Amygdala (tissue), 56 donors: ENCODE measurements around the gene MACROD2.

Source experiments
- DNase-seq, 56 donors: peaks; one replicate each; lab custom pipeline; 2025; lab: John Stamatoyannopoulos, UW

The MACROD2 gene

DNA sequence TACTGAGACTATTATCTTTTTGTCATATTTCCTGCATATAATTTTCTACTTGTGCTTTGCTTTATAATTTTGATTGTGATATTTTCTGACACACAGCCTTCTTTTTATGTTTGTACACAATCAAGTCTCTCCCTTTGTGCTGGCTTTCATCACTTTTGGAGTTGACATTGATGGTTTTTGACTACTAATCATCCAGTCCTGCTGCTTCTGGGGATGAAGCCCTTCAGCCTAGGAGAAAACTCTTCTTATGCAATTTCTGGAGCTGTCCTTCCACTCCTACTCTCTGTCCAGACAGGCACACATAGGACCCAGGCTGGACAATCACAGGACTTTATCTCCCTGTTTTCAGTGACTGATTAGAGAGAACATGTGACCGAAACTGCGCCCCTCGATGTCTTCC, 2063.0 kb downstream of the MACROD2 start:
- DNase-seq: no peak

DNA sequence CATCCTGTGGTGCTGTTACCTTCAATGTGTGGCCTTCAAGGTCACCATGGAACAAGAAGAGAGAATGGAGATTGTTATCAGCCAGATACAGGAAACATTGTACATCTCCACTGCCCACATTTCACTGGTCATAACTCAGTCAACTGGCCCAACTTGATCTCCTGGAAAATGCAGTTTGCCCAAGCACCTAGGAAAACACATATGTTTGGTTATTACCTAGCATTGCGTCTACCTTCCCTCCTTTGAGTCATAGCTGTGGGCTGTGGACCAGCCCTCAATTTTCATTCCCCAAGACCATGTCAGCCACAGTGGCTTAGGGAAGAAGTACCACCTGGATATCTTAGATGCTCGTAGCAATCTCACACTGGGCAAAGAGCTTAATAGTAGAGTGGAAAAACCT, 2064.5 kb downstream of the MACROD2 start:
- no peak for DNase-seq

DNA sequence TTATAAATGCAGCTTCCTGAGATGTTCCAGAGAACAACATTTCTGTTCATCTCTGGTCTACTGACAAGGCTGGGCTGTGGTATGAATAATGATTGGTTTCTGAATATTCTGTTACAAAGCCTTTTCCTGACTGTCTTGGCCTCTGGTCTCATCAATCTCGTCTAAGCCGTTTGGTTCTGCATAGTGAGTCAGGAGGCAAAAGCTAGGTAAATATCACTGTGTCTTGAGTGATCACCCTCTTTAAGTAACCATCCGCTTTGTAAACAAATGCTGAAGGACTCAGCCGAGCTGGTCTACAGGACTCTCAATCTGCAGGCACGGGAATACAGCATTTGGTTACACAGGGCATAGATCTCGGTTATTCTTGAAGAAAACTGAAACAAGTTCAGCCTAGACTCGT, 2066.0 kb downstream of the MACROD2 start:
- no peak for DNase-seq

DNA sequence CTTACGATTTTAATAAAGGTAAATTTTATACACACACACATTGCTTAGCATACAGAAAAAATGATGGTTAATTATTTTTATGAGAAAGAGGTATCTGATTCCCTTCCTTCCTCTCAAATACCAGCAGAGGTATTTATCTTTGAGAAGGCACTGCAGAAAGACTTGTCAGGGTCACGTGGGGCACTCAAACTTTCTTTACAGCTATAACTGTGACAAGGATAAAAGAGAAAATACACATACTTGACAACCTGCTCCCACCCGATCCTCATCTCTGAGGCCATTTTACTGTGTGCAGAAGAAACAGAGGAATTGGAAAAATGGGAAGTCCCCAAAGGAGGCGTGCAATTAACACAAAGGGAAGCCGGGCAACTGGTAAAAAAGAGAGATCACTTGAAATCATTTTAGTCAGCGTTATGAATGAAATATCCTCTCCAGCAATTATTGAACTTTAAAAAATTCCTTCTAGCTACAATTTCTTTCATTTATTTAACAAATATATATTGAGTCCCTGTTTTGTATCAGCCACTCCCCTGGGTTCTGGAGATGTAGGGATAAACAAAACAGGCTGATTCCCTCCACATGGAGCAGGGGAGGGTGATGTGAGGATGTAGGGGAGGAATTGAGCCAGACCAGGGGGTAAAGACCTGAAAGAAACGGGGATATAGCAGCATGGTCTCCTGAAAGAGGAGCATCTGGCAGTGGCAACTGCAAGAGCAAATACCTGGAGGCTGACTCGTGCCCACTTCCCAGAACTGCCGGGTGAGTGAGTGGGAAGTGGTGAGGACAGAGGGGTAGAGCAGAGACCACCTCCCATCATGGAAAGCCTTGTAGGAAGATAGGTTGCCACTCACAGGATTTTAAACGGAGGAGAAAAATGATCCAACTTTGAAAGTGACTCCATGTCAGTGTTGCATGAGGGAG, 2067.6 kb downstream of the MACROD2 start:
- no peak for DNase-seq

DNA sequence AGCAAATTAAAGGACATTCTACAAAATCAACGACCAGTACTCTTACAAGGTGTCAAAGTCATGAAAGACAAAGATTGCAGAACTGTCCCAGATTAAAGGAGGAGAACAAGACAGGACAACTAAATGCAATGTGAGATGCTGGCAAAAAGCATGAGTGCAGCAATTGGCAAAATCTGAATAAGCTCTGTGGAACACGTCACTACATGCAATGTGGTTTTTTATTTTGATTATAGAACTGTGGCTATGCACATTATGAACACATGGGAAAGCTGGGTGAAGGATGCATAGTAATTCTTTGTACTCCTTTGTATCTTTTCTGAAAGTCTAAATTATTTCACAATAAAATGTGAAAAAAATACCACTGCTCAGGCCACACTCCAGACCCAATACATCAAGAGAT, 2068.6 kb downstream of the MACROD2 start:
- DNase-seq: no peak

DNA sequence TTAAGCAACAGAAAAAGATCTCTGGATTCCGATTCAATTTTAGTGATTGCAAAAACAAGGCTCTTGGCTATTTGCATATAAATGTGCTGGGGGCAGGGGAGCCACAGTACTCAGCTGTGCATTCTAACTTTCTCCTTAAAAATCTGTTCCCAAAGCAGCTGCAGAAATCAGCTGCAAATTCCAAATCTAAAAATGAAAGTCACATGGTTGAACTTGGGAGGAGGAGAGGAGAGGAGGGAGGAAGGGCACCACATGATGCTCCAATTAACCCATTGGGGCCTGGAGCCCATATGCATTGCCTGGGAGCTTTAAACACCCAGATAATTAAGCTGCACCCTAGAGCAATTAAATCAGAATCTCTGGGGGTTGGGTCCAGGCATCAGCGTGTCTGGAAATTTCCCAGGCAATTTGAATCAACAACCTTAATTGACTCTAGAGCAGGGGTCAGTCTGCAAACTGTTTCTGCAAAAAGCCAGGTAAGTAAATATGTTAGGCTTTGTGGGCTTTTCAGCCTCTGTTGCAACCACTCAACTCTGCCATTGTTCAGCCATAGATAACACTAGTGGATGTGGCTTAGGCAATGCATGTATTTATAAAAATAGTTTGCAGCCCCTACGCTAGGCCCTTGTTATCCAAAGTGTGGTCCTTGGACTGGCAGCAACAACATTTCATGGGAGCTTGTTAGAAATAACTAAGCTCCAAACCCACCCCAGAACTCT, 2069.8 kb downstream of the MACROD2 start:
- DNase-seq: peak in 3 of 56 donors; percentile 1 to 9 (median 3)

DNA sequence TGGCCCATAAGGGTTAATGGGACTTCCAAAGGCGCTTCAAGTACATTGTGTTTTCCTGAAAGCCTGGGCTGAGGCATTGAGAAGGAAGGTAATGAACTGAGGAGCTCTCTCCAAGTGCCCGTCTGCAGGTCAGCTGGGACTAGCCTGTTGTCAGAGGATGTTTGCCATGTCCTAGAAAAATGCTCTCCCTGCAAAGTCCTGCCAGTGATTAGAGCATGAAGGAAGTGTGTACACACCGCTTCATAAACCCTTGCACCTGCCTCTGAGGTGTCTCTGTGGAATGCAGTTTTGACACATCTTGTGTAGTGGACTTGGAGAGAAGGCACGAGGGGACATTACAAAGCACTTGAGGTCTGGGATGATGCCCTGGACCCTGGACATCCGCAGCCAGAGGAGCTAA, 2071.3 kb downstream of the MACROD2 start:
- DNase-seq: no peak

DNA sequence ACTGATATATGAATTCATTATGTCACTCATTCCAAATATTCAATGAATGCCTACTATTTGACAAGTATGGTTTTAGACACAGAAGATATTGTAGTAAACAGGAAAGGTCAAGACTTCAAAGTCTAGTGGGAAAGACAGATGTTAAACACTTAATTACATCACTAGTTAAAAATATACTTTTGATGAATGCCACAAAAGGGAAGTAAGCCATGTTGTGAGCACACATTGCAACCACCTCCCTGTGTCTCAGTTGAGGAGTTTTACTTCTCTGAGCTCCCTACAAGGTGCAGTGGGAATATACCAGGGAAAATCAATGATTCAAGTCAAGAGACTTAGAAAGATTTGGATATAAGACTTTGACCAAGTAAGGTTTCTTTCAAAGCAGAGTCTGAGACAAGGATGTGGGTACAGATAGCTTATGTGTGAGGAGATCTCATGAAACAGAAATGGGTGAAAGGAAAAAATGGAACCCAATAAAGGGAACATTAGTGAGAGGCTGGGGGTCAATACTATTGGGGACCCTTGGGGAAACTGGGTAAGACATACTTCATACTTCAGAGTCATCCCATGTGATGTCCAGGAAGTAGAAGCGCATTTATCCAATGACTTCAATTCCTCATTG, 2074.2 kb downstream of the MACROD2 start:
- DNase-seq: no peak

DNA sequence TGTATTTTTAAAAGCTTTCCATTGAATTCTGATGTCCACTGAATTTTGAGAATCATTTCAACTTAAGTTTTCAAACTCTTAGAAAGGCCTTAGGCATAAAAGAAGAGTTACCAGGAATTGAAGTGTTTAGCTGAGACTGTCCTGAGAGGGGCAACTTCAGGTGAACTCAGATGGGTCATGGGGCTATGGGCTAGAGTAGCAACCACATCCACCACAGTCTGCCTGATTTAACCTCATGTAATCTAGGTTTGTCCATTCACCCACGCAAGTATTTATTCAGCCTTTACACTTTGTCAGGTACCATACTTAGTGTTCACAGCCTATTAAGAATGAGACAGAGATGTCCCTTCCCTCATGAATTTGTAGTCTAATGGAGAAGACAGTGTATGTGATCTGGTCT, 2076.9 kb downstream of the MACROD2 start:
- no peak for DNase-seq

DNA sequence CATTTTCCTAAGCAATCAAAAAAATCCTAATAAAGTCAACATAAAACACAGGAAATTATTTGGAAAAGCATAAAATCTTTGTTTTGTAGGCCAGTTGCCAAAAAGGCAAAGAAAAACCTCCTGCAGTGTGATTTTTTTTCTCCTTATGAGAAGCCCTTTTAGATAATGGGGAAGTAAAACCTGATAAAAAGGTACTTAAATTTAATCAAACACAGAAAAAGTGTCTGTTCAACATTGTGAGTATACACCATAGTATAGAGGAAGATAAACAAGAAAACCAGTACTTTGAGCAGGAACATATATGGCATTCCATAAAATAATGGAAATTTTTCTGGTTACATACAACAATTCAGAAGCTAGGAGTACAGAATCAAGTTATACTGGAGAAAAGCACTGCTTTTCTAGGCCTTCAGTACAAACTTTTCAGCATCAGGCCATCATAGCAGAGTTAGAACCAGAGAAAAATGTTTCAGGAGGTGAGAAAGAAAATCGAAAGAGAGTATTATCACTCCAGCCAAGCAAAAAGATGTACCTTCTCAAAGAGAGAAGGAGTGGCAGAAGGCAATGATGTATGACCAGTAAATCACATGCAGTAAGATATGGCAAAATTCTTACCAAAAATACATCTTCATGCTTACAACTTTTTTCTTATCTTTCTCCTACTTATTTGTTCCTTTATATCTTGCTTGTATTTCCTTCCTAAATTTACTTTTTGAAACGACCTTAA, 2083.0 kb downstream of the MACROD2 start:
- no peak for DNase-seq

DNA sequence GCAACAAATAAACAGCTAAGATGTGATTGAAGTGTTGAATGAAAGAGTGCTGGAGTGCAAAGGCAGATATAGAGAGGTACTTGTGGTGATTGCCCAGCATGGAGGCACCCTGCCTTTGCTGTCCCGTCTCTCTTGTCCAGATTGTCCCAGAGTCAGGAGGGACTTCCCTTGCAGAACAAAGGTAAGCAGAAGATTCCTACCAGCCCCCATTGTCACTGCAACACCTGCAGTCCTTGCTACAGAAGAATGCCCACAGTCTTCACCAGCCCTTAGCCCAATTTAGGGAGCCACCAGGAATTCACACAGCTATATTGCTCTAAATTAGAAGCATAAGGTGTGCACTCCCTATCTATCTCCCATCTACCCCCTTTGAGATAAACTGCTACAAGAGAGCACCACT, 2086.1 kb downstream of the MACROD2 start:
- DNase-seq: no peak

DNA sequence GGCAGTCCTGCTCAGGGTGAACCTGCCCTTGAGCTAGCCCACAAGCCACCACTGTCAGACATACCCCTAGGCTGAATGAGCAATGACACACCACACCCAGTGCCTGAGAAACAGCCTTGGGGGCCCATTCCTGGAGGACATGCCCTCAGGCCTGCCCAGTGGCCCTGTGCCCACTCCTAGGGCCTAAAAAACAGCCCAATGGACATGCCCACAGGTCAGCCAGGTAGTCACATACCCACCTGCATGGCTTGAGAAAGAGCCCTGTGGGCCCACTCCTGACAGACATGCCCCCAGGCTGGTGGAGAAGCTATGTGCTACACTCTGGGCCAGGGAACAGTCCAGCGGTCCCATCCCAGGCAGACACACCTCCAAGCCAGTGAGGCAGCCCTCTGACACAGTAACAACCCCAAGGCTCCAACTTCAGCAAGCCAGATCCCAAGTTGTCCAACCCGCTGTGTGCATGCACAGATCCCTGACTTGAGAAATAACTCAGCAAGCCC, 2086.8 kb downstream of the MACROD2 start:
- DNase-seq: no peak

DNA sequence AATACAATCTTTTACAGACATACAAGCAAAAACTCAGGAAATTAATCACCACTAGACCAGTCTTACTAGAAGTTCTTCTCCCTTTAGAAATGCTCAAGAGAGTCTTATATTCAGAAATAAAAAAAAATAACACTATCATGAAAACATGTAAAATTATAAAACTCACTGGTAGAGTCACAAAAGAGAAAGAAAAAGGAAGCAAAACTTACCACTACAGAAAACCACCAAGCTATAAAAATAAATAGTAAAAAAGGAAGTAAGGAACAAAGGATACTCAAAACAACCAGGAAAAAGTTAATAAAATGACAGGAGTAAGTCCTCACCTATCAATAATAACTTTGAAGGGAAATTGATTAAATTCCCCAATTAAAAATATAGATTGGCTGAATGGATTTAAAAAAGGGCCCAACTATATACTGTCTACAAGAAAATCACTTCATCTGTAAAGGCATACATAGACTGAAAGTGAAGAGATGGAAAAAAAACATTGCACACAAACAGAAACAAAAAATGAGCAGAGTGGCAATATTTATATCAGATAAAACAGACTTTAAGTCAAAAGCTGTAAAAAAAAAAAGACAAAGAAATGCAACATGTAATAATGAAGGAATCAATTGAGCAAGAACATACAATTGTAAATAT, 2088.4 kb downstream of the MACROD2 start:
- DNase-seq: no peak

DNA sequence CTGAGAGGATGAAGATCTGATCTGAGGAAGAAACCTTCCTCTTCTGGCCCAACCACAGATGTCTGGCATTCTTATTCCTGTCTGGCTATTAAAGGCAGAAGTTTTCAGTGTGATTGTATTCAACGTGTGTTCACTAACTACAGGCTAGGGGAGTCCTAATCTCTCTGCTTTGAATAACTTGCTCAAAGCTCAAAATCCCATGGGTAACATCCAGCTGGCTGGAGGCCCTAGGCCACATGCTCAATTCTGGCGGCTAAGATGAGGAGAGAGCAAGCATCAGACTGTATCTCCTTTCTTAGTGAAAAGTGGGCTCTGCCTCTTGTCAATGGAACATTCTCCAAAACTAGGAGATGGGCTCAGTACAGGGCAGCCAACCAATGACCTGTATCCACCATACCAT, 2099.9 kb downstream of the MACROD2 start:
- no peak for DNase-seq

DNA sequence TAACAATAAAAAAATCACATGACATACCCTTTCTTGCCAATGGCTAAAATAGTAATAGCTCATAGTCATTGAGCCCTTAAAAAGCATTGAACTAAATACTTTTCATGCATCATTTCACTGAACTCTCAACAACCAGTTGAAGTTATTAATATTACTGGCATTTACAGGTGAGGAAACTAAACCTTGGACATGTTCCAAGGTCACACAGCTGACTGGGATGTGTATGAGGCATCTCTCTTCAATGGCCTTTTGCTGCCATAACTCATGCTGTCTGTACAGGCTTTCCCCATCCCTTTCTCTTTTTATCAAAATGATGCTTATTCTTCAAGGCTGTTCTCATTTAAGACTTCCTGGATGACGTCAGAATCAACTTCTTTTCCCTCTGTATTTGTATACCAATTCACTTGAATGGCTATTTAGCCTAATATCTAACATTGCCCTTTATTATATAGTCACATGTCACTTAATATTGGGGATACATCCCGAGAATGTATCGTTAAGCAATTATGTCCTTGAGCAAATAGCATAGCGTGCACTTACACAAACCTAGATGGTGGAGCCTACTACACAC, 2101.5 kb downstream of the MACROD2 start:
- no peak for DNase-seq

DNA sequence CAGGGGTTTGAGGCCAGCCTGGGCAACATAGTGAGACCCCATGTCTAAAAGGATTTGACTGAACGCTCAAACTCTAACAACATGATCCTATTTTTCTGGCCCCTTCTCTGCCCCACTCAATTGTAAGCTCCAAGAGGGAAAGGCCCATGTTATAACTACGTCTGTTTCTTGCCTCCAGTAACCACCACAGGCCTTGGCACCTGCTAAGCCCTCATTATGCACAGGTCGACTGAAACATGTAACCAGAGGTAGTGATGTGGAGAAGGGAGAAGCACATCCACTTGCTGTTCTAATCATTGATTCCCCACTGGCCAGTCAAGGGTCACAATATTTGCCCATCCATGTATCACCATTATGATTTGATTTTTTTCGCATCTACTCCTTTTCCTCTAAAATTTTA, 2102.5 kb downstream of the MACROD2 start:
- no peak for DNase-seq

DNA sequence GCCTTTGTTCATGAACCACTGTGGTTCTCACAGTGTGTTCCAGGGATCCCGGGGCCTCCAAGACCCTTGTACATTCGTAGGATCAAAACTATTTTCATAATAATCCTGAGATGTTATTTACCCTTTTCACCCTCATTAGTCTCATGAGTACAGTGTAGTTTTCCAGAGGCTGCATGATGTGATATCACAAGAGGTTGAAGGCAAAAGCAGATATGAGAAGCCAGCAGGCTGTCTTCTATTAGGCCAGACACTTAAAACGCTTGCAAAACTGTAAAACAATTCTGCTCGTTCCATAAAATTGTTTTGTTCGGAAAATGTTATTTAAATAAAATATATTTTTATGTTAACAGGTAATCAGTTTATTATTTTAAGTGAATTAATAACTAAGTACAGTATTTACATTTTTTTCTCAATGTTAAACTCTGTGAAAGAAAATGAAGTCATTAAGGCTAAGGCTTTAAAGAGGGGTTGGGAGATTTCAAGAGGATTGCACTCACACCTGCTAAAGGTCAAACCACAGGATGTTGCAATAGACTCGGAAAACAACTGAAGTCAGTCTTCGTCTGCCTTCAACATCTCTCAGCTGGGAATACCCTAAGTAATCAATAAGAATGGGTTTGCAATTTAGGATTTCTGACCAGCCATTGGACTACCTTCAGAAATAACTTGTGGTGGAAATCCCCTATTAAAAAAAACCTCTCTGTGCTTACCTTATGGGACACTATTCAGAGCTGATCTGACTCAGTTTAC, 2103.7 kb downstream of the MACROD2 start:
- no peak for DNase-seq

DNA sequence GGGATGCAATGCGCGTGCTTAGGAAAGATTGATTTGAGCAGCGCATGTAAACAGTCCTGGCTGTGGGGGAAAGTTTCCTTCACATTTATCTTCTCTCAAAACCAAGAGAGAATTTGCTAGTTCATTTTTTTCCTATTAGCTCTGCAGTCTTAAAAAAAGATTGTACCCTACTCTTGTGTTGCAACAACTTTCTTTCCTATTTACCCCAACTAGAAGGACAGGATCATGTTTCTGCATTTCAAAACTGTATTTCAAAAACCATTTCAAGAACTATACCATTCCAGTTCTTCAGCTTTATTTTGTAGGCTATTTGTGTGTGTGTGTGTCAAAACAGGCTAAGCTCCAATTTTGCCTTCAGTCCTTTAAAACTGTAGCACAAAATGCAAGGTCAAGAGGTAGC, 2104.8 kb downstream of the MACROD2 start:
- DNase-seq: no peak

DNA sequence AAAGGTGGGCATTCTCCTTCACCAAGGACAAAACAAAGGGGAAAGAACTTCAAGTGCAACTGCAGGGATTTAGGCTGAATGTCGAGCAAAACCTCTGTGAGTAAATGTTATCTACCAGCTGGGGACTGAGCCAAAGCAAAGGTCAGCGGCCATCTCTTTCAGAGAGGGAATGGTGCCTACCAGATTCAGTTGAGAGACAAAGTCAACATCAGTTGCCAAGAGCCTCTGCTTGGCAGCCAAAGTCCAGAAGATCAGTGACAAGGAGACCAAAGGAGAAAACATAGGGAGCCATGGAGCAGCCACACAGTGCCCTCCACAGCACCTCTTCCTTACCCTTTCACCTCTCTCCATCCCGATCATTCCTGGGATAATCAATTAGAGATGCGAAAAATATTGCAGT, 2105.5 kb downstream of the MACROD2 start:
- DNase-seq: no peak
